Stimulated activated naive CD8-positive, alpha-beta T cell treated with anti-CD3 and anti-CD28 coated beads, Interleukin-15, amount 100 ng/mL, for 72 hours (primary cell): ENCODE data around the gene ITGA6.
A peak's percentile ranks its signal among the peaks of the same experiment; 100 is the strongest.
"Not testable (repeated sequence)": the region's sequence is repeated elsewhere in the genome, so short reads cannot be mapped to it uniquely, and the experiment has no call there.

Experiments used
- ATAC-seq: fragments of 150-1000 bp; cut with Tn5 transposase; 2 replicates; pipeline ENCODE4 v1.10.0; 2021; ENCODE audit warnings: mild to moderate bottlenecking, moderate library complexity
- DNase-seq, 2 donors: peaks; one replicate each; pipeline ENCODE4 v3.0.0; 2021 to 2022
- H3K27ac Mint-ChIP-seq, 2 donors: one replicate each; pipeline ENCODE4 v1.8.0; 2022; ENCODE audit warnings: mild to moderate bottlenecking in 2 of 2, mixed read lengths in 2 of 2, moderate library complexity in 2 of 2
- H3K27me3 Mint-ChIP-seq: one replicate; pipeline ENCODE4 v1.8.0; 2022; ENCODE audit warnings: mixed read lengths
- H3K4me1 Mint-ChIP-seq: one replicate; pipeline ENCODE4 v1.8.0; 2022; ENCODE audit warnings: mild to moderate bottlenecking, mixed read lengths
- H3K4me3 Mint-ChIP-seq, 2 donors: one replicate each; pipeline ENCODE4 v1.8.0; 2022; ENCODE audit warnings: mild to moderate bottlenecking in 2 of 2, mixed read lengths in 2 of 2, moderate library complexity in 1 of 2
- H3K9me3 Mint-ChIP-seq, 2 donors: one replicate each; pipeline ENCODE4 v1.8.0; 2022; ENCODE audit warnings: mixed read lengths in 2 of 2

The ITGA6 gene

GRCh38 chr2:172540421-172540820, 113.0 kb downstream of the ITGA6 start:
- Mint-ChIP-seq H3K4me3 (no peak overlapping the region), H3K9me3 (peaks cover 24 to 49% of the 10 kb centered on the region in 2 donors), H3K4me1 (no peaks in the 10 kb centered on the region), H3K27ac (no peak overlapping the region), H3K27me3 (no peaks in the 10 kb centered on the region)
- DNase-seq (no peak), ATAC-seq (no peak)

DNA sequence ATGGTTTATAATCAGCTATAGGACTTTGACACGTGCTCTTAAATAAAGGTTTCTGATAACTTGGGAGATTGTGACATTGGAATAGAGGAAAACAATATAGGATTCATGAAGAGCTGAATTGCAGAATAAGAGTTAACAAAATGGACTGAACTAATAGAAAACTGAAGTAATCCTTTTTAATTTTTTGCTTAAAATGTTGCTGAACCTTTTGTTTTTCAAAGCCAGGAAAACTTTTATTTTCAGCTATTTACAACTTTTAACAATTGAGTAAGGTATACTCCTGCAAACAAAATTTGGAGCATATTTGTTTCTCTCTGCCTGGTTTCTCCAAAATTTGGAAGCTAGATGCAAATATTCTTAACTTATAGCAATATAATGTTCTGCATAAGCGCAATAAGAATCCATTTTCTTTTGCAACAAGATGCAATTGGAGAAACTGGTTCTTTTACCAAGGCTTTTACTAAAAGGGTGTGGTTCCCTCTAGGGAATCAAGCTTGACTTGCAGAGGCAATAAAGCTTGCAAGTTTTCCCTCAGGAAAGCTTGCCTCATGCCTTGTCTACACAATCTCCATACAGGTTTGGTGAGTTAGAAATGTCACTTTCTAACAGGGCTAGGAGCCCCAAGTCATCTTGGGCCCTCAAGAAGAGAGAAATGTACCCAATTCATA, 118.2 kb downstream of the ITGA6 start:
- peaks cover 14% of the 10 kb centered on the region for H3K4me1 Mint-ChIP-seq
- no peaks in the 10 kb centered on the region for H3K27me3 Mint-ChIP-seq
- H3K9me3 Mint-ChIP-seq: peaks cover 25 to 45% of the 10 kb centered on the region in 2 donors
- H3K27ac Mint-ChIP-seq: no peak overlapping the region
- no peak for ATAC-seq
- no peak overlapping the region for H3K4me3 Mint-ChIP-seq
- DNase-seq: no peak

DNA sequence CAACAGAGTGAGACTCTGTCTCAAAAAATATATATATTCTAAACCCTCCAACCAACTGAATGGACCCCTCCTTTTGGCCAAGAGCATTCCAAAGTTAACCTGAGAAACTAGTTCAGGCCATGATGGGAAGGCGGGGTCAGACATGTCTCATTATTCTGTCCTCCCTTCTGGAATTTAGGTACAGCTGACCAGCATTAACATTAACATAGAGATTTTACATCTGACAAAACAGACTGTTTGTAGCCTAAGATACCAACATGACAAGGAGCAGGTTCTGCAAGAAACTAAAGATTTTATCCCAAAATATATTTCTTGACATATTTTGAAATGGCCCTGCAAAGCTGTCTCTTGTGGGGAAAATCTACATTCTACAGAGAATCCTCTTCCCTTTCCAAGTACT, 121.7 kb downstream of the ITGA6 start:
- Mint-ChIP-seq H3K4me1 (peaks cover 42% of the 10 kb centered on the region), H3K9me3 (peaks cover 14 to 25% of the 10 kb centered on the region in 2 donors), H3K27ac (no peak overlapping the region), H3K27me3 (peaks cover 9% of the 10 kb centered on the region), H3K4me3 (no peak overlapping the region)
- ATAC-seq: no peak
- DNase-seq: no peak

DNA sequence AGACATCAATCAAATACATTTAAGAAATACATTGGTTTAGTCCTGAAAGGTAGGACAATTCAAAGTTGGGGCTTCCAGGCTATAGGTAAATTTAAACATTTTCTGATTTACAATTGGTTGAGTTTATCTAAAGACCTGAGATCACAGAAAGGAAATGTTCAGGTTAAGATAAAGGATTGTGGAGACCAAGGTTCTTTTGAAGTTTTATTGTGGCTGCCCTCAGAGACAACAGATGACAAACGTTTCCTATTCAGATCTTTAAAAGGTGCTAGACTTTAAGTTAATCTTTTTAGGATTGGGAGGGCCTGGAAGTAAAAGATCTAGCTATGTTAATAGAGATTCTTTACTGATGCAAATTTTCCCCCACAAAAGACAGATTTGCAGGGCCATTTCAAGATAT, 122.4 kb downstream of the ITGA6 start:
- not testable (repeated sequence) for DNase-seq, H3K27me3 Mint-ChIP-seq, ATAC-seq, H3K4me3 Mint-ChIP-seq, H3K27ac Mint-ChIP-seq
- Mint-ChIP-seq H3K4me1 (peaks cover 48% of the 10 kb centered on the region), H3K9me3 (peaks cover 11 to 23% of the 10 kb centered on the region in 2 donors)

DNA sequence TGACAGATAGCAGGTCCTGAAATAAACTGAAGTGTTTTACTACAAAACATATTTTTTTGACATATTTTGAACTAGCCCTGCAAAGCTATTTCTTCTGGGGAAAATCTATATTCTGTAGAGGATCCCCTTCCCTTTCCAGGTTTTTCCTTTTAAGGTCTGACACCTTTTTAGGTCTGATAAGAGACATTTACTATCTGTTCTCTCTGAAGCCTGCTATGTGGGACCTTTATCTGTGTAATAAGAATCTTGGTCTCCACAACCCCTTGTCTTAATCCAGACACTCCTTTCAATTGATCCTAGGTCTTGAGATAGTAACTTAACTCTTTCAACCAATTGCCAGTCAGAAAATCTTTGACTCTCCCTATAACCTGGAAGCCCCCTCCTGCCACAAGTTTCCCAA, 123.0 kb downstream of the ITGA6 start:
- peaks cover 9% of the 10 kb centered on the region for H3K27me3 Mint-ChIP-seq
- peaks cover 53% of the 10 kb centered on the region for H3K4me1 Mint-ChIP-seq

DNA sequence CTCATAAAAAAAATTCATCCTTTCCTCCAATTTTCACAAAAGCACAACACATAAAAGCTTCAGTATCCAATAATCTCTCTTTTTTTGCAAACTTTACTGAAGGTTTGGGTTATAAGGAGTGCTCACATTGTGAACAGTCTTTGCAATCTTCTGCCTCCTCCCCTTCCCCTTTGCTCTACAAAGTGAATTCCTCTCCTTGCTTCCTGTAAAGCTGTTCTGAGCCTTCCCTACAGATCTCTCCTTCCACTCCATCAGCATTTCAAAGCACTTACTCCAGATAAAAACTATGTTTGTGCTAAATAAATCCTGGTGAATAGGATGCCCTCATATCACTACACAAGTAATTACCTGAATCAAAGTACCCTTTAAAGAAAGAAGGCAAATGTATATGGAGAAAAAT, 123.9 kb downstream of the ITGA6 start:
- no peak for DNase-seq
- Mint-ChIP-seq H3K27ac (no peak overlapping the region), H3K27me3 (peaks cover 9% of the 10 kb centered on the region), H3K4me3 (no peak overlapping the region), H3K4me1 (peaks cover 53% of the 10 kb centered on the region), H3K9me3 (peaks cover 6 to 16% of the 10 kb centered on the region in 2 donors)
- no peak for ATAC-seq

More for the DNA sequence above, 123.0 kb downstream of the ITGA6 start:
- H3K4me3 Mint-ChIP-seq: no peak overlapping the region
- no peak for ATAC-seq
- peaks cover 7 to 18% of the 10 kb centered on the region in 2 donors for H3K9me3 Mint-ChIP-seq
- DNase-seq: no peak
- H3K27ac Mint-ChIP-seq: no peak overlapping the region

DNA sequence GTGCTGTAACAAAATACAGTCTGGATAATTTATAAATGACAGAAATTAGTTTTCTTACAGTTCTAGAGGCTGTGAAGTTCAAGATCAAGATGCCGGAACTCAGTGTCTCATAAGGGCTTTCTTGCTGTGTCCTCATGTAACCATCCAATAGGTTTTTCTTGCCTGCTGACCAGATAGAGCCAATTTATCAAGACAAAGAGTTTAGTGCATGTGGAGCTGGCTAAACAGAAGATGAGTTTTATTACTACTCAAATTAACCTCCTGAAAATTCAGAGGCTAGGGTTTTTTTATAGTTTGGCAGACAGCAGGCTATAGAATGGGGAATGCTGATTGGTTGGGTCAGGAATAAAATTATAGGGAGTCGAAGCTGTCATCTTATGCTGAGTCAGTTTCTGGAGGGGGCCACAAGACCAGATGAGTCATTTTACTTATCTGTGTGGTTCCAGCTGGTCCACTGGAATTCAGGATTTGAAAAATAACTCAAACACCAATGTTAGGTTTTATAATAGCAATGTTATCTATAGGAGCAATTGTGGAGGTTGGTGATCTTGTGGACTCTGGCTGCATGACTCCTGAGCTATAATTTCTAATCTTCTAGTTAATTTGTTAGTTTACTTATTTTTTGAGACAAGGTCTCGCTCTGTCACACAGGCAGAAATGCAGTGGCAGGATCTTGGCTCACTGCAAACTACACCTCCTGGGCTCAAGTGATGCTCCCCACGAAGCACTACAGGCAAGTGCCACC, 125.3 kb downstream of the ITGA6 start:
- Mint-ChIP-seq H3K27me3 (peaks cover 9% of the 10 kb centered on the region), H3K4me1 (peaks cover 60% of the 10 kb centered on the region), H3K9me3 (peaks cover 3 to 11% of the 10 kb centered on the region in 2 donors), H3K4me3 (no peak overlapping the region), H3K27ac (no peak overlapping the region)
- ATAC-seq (no peak), DNase-seq (no peak)

DNA sequence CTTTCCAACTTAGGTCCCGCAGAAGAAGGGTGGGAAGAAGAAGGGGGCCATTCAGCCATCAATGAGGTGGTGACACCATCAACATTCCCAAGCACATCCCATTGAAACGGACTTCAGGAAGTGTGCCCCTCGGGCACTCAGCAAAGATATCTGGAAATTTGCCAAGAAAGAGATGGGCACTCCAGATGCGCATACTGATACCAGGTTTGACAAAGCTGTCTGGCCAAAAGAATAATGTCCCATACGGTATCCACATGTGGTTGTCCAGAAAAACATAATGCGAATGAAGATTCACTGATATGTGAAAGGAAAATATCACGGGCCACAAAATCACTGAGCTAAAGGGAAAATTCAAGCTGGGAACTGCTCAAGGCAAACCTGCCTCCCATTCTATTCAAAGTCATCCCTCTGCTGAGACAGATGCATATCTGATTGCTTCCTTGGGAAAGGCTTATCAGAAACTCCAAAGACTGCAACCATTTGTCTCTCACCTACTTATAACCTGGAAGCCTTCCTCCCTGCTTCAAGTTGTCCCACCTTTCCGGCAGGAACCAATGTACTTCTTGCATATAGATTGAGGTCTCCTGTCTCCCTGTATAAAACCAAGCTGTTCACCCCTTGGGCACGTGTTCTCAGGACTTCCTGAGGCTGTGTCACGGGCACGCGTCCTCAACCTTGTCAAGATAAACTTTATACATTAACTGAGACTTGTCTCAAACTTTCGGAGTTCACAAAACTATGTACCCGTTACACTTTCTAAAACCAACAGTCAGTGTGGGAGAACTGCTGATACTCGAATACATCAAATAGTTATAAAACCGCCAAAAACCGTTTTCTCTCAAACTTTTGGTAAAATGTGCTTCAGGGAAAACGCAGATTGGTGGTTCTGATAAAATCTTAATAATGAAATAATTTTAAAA, 127.2 kb downstream of the ITGA6 start:
- peaks cover 69% of the 10 kb centered on the region for H3K4me1 Mint-ChIP-seq
- ATAC-seq (no peak), DNase-seq (no peak)
- H3K27me3 Mint-ChIP-seq: peaks cover 9% of the 10 kb centered on the region
- peak overlapping the region in 1 of 2 donors; percentile 7 for H3K27ac Mint-ChIP-seq
- H3K4me3 Mint-ChIP-seq: peak overlapping the region; percentile 33 to 93
- no peaks in the 10 kb centered on the region for H3K9me3 Mint-ChIP-seq

GRCh38 chr2:172555272-172555521, 127.8 kb downstream of the ITGA6 start:
- peak; percentile 53 for ATAC-seq
- Mint-ChIP-seq H3K4me1 (peaks cover 63% of the 10 kb centered on the region), H3K4me3 (peak overlapping the region; percentile 85 to 93), H3K9me3 (no peaks in the 10 kb centered on the region), H3K27ac (peak overlapping the region; percentile 92 to 96), H3K27me3 (peaks cover 9% of the 10 kb centered on the region)
- DNase-seq: no peak
